Endothelial cell of umbilical vein (primary cell): ENCODE measurements around the gene CCSER2. TPM values are rescaled to one million over a fixed set of nuclear protein-coding genes. Genes with fewer than 3 reads are reported as not detected.

ENCODE experiments used
- BruUV-seq: library from RNA; stranded (reverse); fragments of 400-500 nt; replicated peaks from 2 replicates; lab custom pipeline; 2021; lab: Mats Ljungman, UMichigan
- CTCF ChIA-PET: fragments of 300-600, 350-600 bp; sonication (Branson Sonifier 250); formaldehyde crosslinking; loops from one replicate; lab custom pipeline; 2021; ENCODE audit warnings: antibody characterized with exemption, inconsistent platforms; lab: Charles Lee
- POLR2A ChIA-PET: fragments of 300-600, 350-600 bp; sonication (Branson Sonifier 250); formaldehyde crosslinking; loops from one replicate; lab custom pipeline; 2021; ENCODE audit warnings: antibody characterized with exemption, inconsistent platforms; lab: Charles Lee
- DNase-seq: peaks from one replicate; pipeline ENCODE4 v3.0.0-alpha.2; 2011; ENCODE audit warnings: low read depth, low spot score
- FAIRE-seq: peaks from 2 replicates; lab custom pipeline; 2011; peaks lifted over from hg19 to GRCh38; lab: Jason Lieb, UNC
- H2AFZ ChIP-seq: 2 replicates; pipeline ENCODE4 v1.6.0; 2012; ENCODE audit warnings: low read depth, low read length, control low read depth, inconsistent platforms
- H3K27ac ChIP-seq: 2 replicates; pipeline ENCODE4 v1.5.1; 2011; ENCODE audit warnings: low read depth, mild to moderate bottlenecking, control low read depth, low read length, moderate library complexity; ENCODE audit not compliant: insufficient read depth
- H3K27me3 ChIP-seq, 2 experiments: 2 replicates each; pipeline versions ENCODE4 v1.6.0 to v1.6.1; 2011; ENCODE audit warnings: low read length in 2 of 2, mixed read lengths in 1 of 2; ENCODE audit not compliant: control insufficient read depth in 2 of 2, insufficient read depth in 2 of 2
- H3K36me3 ChIP-seq, 2 experiments: 2 replicates in 1 of 2; 3 replicates in 1 of 2; pipeline ENCODE4 v1.5.1; 2011; ENCODE audit warnings: low read length in 2 of 2, mild to moderate bottlenecking in 1 of 2, moderate library complexity in 1 of 2; ENCODE audit not compliant: control insufficient read depth in 2 of 2, insufficient read depth in 2 of 2; ENCODE audit errors: extremely low read depth in 1 of 2
- H3K4me1 ChIP-seq: 3 replicates; pipeline ENCODE4 v1.5.1; 2011; ENCODE audit warnings: mild to moderate bottlenecking, low read length; ENCODE audit not compliant: control insufficient read depth, insufficient read depth; ENCODE audit errors: extremely low read depth
- H3K4me2 ChIP-seq: 2 replicates; pipeline ENCODE4 v1.6.1; 2011; ENCODE audit warnings: low read length, control low read depth, mixed read lengths; ENCODE audit not compliant: insufficient read depth
- H3K4me3 ChIP-seq, 3 experiments: fragments of 200-600 bp in 1 of 3; sonication (generic), shearing (Covaris generic) in 1 of 3; replicated peaks in 1 of 3; 2 replicates each; pipeline ENCODE4 v1.5.1; 2011 to 2016; ENCODE audit warnings: control low read depth in 3 of 3, low read length in 3 of 3, mild to moderate bottlenecking in 2 of 3, inconsistent platforms in 1 of 3, low read depth in 1 of 3, moderate library complexity in 1 of 3; ENCODE audit not compliant: insufficient read depth in 1 of 3
- H3K79me2 ChIP-seq: 2 replicates; pipeline ENCODE4 v1.6.0; 2012; ENCODE audit warnings: low read length, inconsistent platforms; ENCODE audit not compliant: control insufficient read depth, insufficient read depth
- H3K9ac ChIP-seq: replicated peaks from 2 replicates; pipeline ENCODE3; 2011; ENCODE audit warnings: low read length, control low read depth; ENCODE audit not compliant: insufficient read depth; ENCODE audit errors: extremely low read depth
- H3K9me1 ChIP-seq: replicated peaks from 3 replicates; pipeline ENCODE4 v1.6.0; 2011; ENCODE audit warnings: mild to moderate bottlenecking, low read length; ENCODE audit not compliant: control insufficient read depth, insufficient read depth; ENCODE audit errors: extremely low read depth
- H3K9me3 ChIP-seq: replicated peaks from 2 replicates; pipeline ENCODE4 v1.5.1; 2012; ENCODE audit warnings: low read length, inconsistent platforms; ENCODE audit not compliant: control insufficient read depth, insufficient read depth
- H4K20me1 ChIP-seq: replicated peaks from 2 replicates; pipeline ENCODE3; 2011; ENCODE audit warnings: mild to moderate bottlenecking, low read length; ENCODE audit not compliant: control insufficient read depth, insufficient read depth; ENCODE audit errors: extremely low read depth
- CTCF ChIP-seq, 2 donors: IDR thresholded peaks; 1 replicate in 1 of 2; 2 replicates in 1 of 2; pipeline ENCODE4 v1.5.1; 2011; ENCODE audit warnings: low read length in 2 of 2, mild to moderate bottlenecking in 2 of 2, moderate library complexity in 2 of 2, control low read depth in 1 of 2, inconsistent platforms in 1 of 2, low read depth in 1 of 2; ENCODE audit not compliant: insufficient read depth in 1 of 2; ENCODE audit errors: extremely low read depth in 1 of 2
- EZH2 ChIP-seq: IDR thresholded peaks from 2 replicates; pipeline ENCODE4 v1.6.1; 2012; ENCODE audit warnings: borderline replicate concordance, low read depth, mild to moderate bottlenecking, moderate library complexity, low read length, inconsistent platforms; ENCODE audit not compliant: severe bottlenecking
- FOS ChIP-seq: IDR thresholded peaks from 2 replicates; pipeline ENCODE4 v1.6.1; 2011; ENCODE audit warnings: mild to moderate bottlenecking, low read length, moderate library complexity, borderline replicate concordance; ENCODE audit not compliant: insufficient read depth
- GATA2 ChIP-seq: IDR thresholded peaks from 2 replicates; pipeline ENCODE4 v1.7.0; 2011; ENCODE audit warnings: low read depth, mild to moderate bottlenecking, moderate library complexity, mixed read lengths, low read length; ENCODE audit not compliant: insufficient read length, insufficient read depth
- JUN ChIP-seq: IDR thresholded peaks from 2 replicates; pipeline ENCODE4 v1.6.1; 2011; ENCODE audit warnings: borderline replicate concordance, low read depth; ENCODE audit not compliant: insufficient read length, insufficient read depth
- MAX ChIP-seq: IDR thresholded peaks from 2 replicates; pipeline ENCODE4 v1.6.1; 2011; ENCODE audit not compliant: insufficient read depth, insufficient read length
- MYC ChIP-seq: IDR thresholded peaks from one replicate; pipeline ENCODE4 v1.6.1; 2011; ENCODE audit warnings: mild to moderate bottlenecking, low read depth, low read length
- POLR2A ChIP-seq: IDR thresholded peaks from 2 replicates; pipeline ENCODE4 v1.6.1; 2012; ENCODE audit warnings: low read depth, mild to moderate bottlenecking, control low read depth, low read length
- POLR2AphosphoS5 ChIP-seq: IDR thresholded peaks from 2 replicates; pipeline ENCODE4 v1.6.1; 2012; ENCODE audit warnings: low read depth, mild to moderate bottlenecking, control low read depth, low read length, moderate library complexity; ENCODE audit not compliant: insufficient read depth
- dilution Hi-C: fragments of 300-500 bp; cut with MboI; formaldehyde crosslinking; loops from one replicate; pipeline ENCODE4 v1.15.0; 2019; ENCODE audit warnings: low sequenced_read_pairs; ENCODE audit not compliant: extremely low pct_ligation_motif_present
- intact Hi-C: fragments of 100-400 bp; cut with micrococcal nuclease; formaldehyde crosslinking; loops from one replicate; pipeline ENCODE4 v1.10.0; 2022
- polyA plus RNA-seq, 4 experiments: library from polyadenylated mRNA; depleted of rRNA in 3 of 4; stranded (reverse) in 3 of 4; unstranded in 1 of 4; fragments of >200 nt; gene quantifications; 2 replicates each; pipeline versions ENCODE4 v1.2.1 to v1.2.3, GENCODE V29; 2011 to 2012; ENCODE audit warnings: missing spikeins in 1 of 4
- total RNA-seq: library from RNA; stranded (reverse); gene quantifications from 2 replicates; pipeline ENCODE4 v1.2.3, GENCODE V29; 2021

CCSER2 gene
- total and polyA plus RNA-seq, 2 donors (not counting 3 experiments of a cell fraction or from before 2014, with no cell fraction given) = 14.5 to 49.3 TPM

- no peak for FAIRE-seq
- no TSS peak for BruUV-seq
These were observed 189.2 kb downstream of the CCSER2 start for GRCh38 chr10:84517554-84517953.

More at GRCh38 chr10:84517554-84517953, 189.2 kb downstream of the CCSER2 start:
- CTCF ChIA-PET = interaction anchor here (0.9 kb wide), 1 partner anchor 19 kb away, joined by 4 read pairs; no protein-coding TSS in a partner anchor
- no peak overlapping the region for H3K27ac ChIP-seq
- H2AFZ ChIP-seq = no peak overlapping the region
- H3K4me1 ChIP-seq = peaks cover under 1% of the 10 kb centered on the region
- dilution Hi-C loops = no loop called here
- intact Hi-C loops = no loop called here
- H3K4me3 ChIP-seq = no peak overlapping the region
- no peaks in the 10 kb centered on the region for H3K79me2 ChIP-seq
- no peaks in the 10 kb centered on the region for H3K9me1 ChIP-seq
- H3K9me3 ChIP-seq = no peaks in the 10 kb centered on the region
- POLR2A ChIA-PET = no interaction called here
- DNase-seq = no peak
- TF ChIP-seq FOS (no peak), POLR2AphosphoS5 (no peak), POLR2A (no peak), CTCF (IDR thresholded peaks at IDR 0.05; ENCODE audit: extremely low read depth in 1 of 2, insufficient read depth in 1 of 2, low read depth in 1 of 2, low read length in 2 of 2) (no peak), JUN (no peak), GATA2 (no peak), EZH2 (no peak), MYC (no peak), MAX (no peak)
- H4K20me1 ChIP-seq = no peaks in the 10 kb centered on the region
- peaks cover 0 to 7% of the 10 kb centered on the region in 2 experiments for H3K36me3 ChIP-seq
- H3K27me3 ChIP-seq = no peaks in the 10 kb centered on the region
- no peak overlapping the region for H3K4me2 ChIP-seq
- no peak overlapping the region for H3K9ac ChIP-seq
